Activated B cell treated with CpG ODN at 0.5 μM for 24 hours (primary cell): ENCODE data around the gene CRADD. TPM values are rescaled to one million over a fixed set of nuclear protein-coding genes. Genes with fewer than 3 reads are reported as not detected.

Experiments used
- ATAC-seq: fragments of 200-7000 bp; cut with Tn5 transposase; one replicate; pipeline ENCODE4 v1.10.0; 2021; ENCODE audit warnings: low read depth, mild to moderate bottlenecking, moderate library complexity
- CTCF ChIA-PET: fragments of 350-600 bp; sonication (Branson Sonifier 250); formaldehyde crosslinking; loops from one replicate; lab custom pipeline; 2021; ENCODE audit warnings: antibody characterized with exemption; lab: Charles Lee
- POLR2A ChIA-PET: fragments of 350-600 bp; sonication (Branson Sonifier 250); formaldehyde crosslinking; loops from one replicate; lab custom pipeline; 2021; ENCODE audit warnings: antibody characterized with exemption; lab: Charles Lee
- DNase-seq: peaks from one replicate; pipeline ENCODE4 v3.0.0; 2022
- H3K27ac Mint-ChIP-seq: one replicate; pipeline ENCODE4 v1.8.0; 2020; ENCODE audit warnings: mixed read lengths
- H3K27me3 Mint-ChIP-seq: one replicate; pipeline ENCODE4 v1.8.0; 2021; ENCODE audit warnings: mixed read lengths
- H3K36me3 Mint-ChIP-seq: one replicate; pipeline ENCODE4 v1.8.0; 2021; ENCODE audit warnings: low read depth, mixed read lengths
- H3K4me1 Mint-ChIP-seq: one replicate; pipeline ENCODE4 v1.8.0; 2021; ENCODE audit warnings: mixed read lengths
- H3K4me3 Mint-ChIP-seq: one replicate; pipeline ENCODE4 v1.8.0; 2020; ENCODE audit warnings: mild to moderate bottlenecking, mixed read lengths
- H3K9me3 Mint-ChIP-seq: one replicate; pipeline ENCODE4 v1.8.0; 2020; ENCODE audit warnings: mixed read lengths
- intact Hi-C: fragments of 100-400 bp; cut with micrococcal nuclease; formaldehyde crosslinking; loops from one replicate; pipeline ENCODE4 v1.15.1; 2024
- total RNA-seq: library from RNA; stranded (reverse); gene quantifications from 2 replicates; pipeline ENCODE4 v1.2.3, GENCODE V29; 2022
- TF ChIP-seq, protein P1 (sequence below): fragments of 200-600 bp; IDR thresholded peaks from one replicate; pipeline ENCODE4 v1.8.0; 2022; ENCODE audit warnings: antibody characterized with exemption, mild to moderate bottlenecking

CRADD gene
- total RNA-seq, 1 donor from 2014 or later = 15.3 TPM

DNA sequence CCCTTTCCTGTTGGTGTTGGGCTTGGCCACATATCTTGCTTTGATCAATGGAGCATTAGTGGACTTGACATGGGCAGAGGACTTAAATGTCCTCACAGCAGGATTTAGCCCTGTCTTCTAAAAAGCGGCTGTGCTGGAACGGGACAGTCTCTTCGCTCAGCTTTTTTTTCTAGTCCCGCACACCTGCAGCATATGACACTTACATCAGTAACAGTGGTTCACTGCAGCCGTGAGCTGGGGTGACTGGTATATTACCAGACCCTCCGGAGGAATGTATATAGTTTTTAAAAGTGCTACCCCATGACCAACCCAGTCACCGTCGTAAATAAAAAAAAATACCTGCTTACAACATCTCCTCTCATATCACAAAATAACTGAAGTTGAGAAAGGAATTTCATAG, 164.5 kb downstream of the CRADD start:
- TF ChIP-seq, protein P1, sequence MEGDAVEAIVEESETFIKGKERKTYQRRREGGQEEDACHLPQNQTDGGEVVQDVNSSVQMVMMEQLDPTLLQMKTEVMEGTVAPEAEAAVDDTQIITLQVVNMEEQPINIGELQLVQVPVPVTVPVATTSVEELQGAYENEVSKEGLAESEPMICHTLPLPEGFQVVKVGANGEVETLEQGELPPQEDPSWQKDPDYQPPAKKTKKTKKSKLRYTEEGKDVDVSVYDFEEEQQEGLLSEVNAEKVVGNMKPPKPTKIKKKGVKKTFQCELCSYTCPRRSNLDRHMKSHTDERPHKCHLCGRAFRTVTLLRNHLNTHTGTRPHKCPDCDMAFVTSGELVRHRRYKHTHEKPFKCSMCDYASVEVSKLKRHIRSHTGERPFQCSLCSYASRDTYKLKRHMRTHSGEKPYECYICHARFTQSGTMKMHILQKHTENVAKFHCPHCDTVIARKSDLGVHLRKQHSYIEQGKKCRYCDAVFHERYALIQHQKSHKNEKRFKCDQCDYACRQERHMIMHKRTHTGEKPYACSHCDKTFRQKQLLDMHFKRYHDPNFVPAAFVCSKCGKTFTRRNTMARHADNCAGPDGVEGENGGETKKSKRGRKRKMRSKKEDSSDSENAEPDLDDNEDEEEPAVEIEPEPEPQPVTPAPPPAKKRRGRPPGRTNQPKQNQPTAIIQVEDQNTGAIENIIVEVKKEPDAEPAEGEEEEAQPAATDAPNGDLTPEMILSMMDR = no peak
- no peak overlapping the region for H3K27ac Mint-ChIP-seq
- H3K9me3 Mint-ChIP-seq = no peaks in the 10 kb centered on the region
- ChIA-PET POLR2A (no interaction called here), CTCF (interaction anchor here (0.7 kb wide), 1 partner anchor 258 kb away, joined by 4 read pairs; no protein-coding TSS in a partner anchor)
- H3K4me1 Mint-ChIP-seq = peaks cover 3% of the 10 kb centered on the region
- no peaks in the 10 kb centered on the region for H3K27me3 Mint-ChIP-seq
- H3K4me3 Mint-ChIP-seq = no peak overlapping the region
- ATAC-seq (no peak), DNase-seq (no peak)
- intact Hi-C loops = no loop called here
- peaks cover 14% of the 10 kb centered on the region for H3K36me3 Mint-ChIP-seq

DNA sequence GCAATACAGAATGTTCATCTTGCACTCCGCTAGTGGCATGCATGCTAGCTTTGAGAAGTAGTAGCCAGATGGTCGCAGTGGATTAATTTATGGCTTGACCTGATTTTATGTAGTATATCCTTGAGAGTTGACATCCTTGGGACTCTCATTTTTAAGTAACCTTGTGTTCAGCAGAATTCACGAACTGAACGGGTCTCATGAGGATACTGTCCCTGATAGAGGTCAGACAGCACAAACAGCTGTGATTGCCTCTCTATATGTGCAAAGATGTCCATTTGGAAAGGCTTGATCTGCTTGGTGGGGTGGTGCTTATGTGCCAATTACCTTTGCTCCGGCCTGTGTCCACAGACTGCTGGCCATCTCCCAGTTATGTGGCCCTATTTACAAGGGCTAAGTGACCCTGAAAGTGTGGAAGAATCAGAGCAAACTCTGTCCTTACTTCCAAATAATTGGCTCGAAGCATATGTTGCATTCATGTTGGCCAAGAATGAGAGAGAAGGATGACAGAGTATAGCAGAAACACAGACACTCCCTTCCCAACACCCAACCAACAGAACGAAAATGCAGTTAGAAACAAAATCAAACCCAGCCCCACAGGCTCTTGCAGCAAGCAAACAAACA, 167.1 kb downstream of the CRADD start:
- Mint-ChIP-seq H3K4me3 (no peak overlapping the region), H3K4me1 (peaks cover 24% of the 10 kb centered on the region), H3K27me3 (no peaks in the 10 kb centered on the region), H3K9me3 (peaks cover 6% of the 10 kb centered on the region), H3K36me3 (peaks cover 8% of the 10 kb centered on the region), H3K27ac (no peak overlapping the region)
- ATAC-seq = no peak
- DNase-seq = no peak
- intact Hi-C loops = no loop called here
- TF ChIP-seq, protein P1 = no peak
- CTCF ChIA-PET = no interaction called here
- POLR2A ChIA-PET = no interaction called here

DNA sequence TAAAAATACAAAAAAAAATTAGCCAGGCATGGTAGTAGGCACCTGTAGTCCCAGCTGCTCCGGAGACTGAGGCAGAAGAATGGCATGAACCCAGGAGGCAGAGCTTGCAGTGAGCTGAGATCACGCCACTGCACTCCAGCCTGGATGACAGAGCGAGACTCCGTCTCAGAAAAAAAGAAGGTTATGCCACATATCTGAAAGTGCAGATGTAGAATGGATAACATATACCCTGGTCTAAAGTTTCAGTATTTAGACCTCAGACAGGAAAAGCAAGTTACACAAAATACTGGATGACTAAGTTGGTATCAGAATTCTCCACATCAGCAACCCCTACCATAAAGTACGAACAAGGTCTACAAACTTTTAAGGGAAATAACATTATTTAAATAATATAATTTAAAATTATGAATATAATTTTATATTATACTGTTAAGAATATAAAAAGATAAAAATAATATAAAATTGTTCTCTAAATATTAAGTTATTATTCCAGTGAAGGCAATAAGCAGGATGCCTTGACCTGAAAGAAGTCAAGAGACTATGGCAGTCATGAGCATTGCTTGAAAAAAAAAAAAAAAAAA, 169.9 kb downstream of the CRADD start:
- no peaks in the 10 kb centered on the region for H3K27me3 Mint-ChIP-seq
- H3K9me3 Mint-ChIP-seq = peaks cover 6% of the 10 kb centered on the region
- POLR2A ChIA-PET = interaction anchor here (1.0 kb wide), 1 partner anchor 380 kb away, joined by 4 read pairs; the partner anchor contains the start of gene MRPL42
- CTCF ChIA-PET = no interaction called here
- H3K36me3 Mint-ChIP-seq = peaks cover 7% of the 10 kb centered on the region
- peak overlapping the region; percentile 32 for H3K4me3 Mint-ChIP-seq
- no peak for DNase-seq
- no peak overlapping the region for H3K27ac Mint-ChIP-seq
- intact Hi-C loops = loop anchor here (5.0 kb wide), 1 partner anchor 170 kb away; the partner anchor contains the start of gene CRADD
- TF ChIP-seq, protein P1 = no peak
- ATAC-seq = no peak
- peaks cover 24% of the 10 kb centered on the region for H3K4me1 Mint-ChIP-seq

DNA sequence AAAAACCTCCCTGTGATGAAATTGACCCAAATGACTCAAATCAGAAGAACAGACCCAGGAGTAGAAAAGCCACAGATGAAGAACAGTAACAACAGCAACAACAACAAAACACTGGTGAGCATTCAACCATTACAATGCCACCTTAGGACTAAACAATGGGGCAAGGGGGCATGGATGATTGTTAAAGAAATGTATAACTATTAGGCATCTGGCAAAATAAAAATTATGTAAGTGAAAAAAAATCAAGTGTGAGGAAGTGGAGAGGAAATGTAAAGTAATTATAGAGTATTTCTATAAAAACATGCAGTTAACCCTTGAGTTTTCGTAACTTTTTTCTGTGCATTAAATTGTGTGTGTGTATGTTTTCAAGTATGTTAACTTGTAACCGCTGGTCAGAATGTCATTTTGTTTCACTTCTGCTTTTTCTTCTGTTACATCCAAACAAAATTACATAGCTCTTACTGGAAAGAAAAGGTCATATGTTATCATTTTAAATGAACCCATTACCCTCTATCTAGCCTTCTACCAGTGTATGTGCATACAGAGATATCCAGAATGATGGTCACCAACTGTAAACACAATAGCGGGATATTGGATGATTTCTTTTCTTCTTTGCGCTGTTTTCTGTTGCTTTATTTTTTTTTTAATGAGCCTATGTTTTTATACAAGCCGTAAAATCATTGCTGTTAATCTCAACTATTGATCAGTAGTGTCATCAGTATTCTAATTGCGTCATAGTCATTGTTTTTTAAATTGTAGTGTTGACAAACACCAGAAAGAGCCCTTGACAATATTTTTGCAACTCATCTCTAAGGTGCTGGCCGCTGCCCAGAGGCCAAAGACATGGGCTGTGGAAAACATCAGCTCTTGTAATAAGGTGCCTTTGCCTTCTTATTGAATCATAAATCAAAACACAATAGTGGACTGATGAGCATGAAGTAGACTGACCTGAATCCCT, 170.6 kb downstream of the CRADD start:
- TF ChIP-seq, protein P1 = no peak
- no peaks in the 10 kb centered on the region for H3K27me3 Mint-ChIP-seq
- ATAC-seq (peak; percentile 54), DNase-seq (no peak)
- peaks cover 6% of the 10 kb centered on the region for H3K36me3 Mint-ChIP-seq
- peaks cover 6% of the 10 kb centered on the region for H3K9me3 Mint-ChIP-seq
- POLR2A ChIA-PET = interaction anchor here (1.0 kb wide), 1 partner anchor 380 kb away, joined by 4 read pairs; the partner anchor contains the start of gene MRPL42
- peak overlapping the region; percentile 32 for H3K4me3 Mint-ChIP-seq
- intact Hi-C loops = loop anchor here (5.0 kb wide), 1 partner anchor 170 kb away; the partner anchor contains the start of gene CRADD
- H3K27ac Mint-ChIP-seq = peak overlapping the region; percentile 70
- peaks cover 24% of the 10 kb centered on the region for H3K4me1 Mint-ChIP-seq
- CTCF ChIA-PET = interaction anchor here (1.6 kb wide), 1 partner anchor 346 kb away, joined by 5 read pairs; no protein-coding TSS in a partner anchor
